H9 (cell line): ENCODE data around the gene MINDY2. TPM values are rescaled to one million over a fixed set of nuclear protein-coding genes. Genes with fewer than 3 reads are reported as not detected.
A peak's percentile ranks its signal among the peaks of the same experiment; 100 is the strongest.

ENCODE experiments used
- DNase-seq: peaks from one replicate; pipeline ENCODE4 v3.0.0-alpha.2; 2017
- H2AFZ ChIP-seq: one replicate; pipeline ENCODE4 v1.6.1; 2013; ENCODE audit warnings: mild to moderate bottlenecking, low read length, control low read depth, moderate library complexity
- H2AK5ac ChIP-seq: 2 replicates; pipeline ENCODE4 v1.6.1; 2013; ENCODE audit warnings: low read length, control low read depth, mixed read lengths; ENCODE audit not compliant: insufficient read length
- H2BK120ac ChIP-seq: one replicate; pipeline ENCODE4 v1.6.1; 2013; ENCODE audit warnings: low read depth, mild to moderate bottlenecking, low read length, control low read depth, inconsistent platforms; ENCODE audit not compliant: poor library complexity, severe bottlenecking
- H2BK12ac ChIP-seq: 2 replicates; pipeline ENCODE4 v1.6.1; 2013; ENCODE audit warnings: low read length, control low read depth, mixed read lengths, low read depth; ENCODE audit not compliant: insufficient read length
- H2BK15ac ChIP-seq: 2 replicates; pipeline ENCODE4 v1.6.1; 2013; ENCODE audit warnings: low read depth, low read length, control low read depth
- H2BK20ac ChIP-seq: one replicate; pipeline ENCODE4 v1.6.1; 2013; ENCODE audit warnings: low read depth, mild to moderate bottlenecking, low read length, control low read depth, inconsistent platforms; ENCODE audit not compliant: poor library complexity, severe bottlenecking
- H2BK5ac ChIP-seq: 2 replicates; pipeline ENCODE4 v1.6.1; 2013; ENCODE audit warnings: low read length, control low read depth, mixed read lengths; ENCODE audit not compliant: insufficient read length
- H3K14ac ChIP-seq: 2 replicates; pipeline ENCODE4 v1.6.1; 2013; ENCODE audit warnings: low read length, control low read depth; ENCODE audit not compliant: insufficient read depth
- H3K18ac ChIP-seq: 2 replicates; pipeline ENCODE4 v1.6.1; 2013; ENCODE audit warnings: low read depth, mild to moderate bottlenecking, mixed read lengths, low read length, control low read depth; ENCODE audit not compliant: insufficient read length
- H3K23ac ChIP-seq: 2 replicates; pipeline ENCODE4 v1.6.1; 2013; ENCODE audit warnings: low read length, control low read depth, mixed read lengths, low read depth; ENCODE audit not compliant: insufficient read length
- H3K23me2 ChIP-seq: 2 replicates; pipeline ENCODE4 v1.6.1; 2013; ENCODE audit warnings: low read depth, mild to moderate bottlenecking, mixed read lengths, low read length, control low read depth; ENCODE audit not compliant: insufficient read length, poor library complexity, severe bottlenecking
- H3K27ac ChIP-seq: 2 replicates; pipeline ENCODE4 v1.5.1; 2013; ENCODE audit warnings: low read length, control low read depth, mixed read lengths, low read depth; ENCODE audit not compliant: insufficient read length
- H3K27me3 ChIP-seq: 2 replicates; pipeline ENCODE4 v1.6.1; 2013; ENCODE audit warnings: low read length, control low read depth, inconsistent platforms; ENCODE audit not compliant: insufficient read depth
- H3K4ac ChIP-seq: 2 replicates; pipeline ENCODE4 v1.6.1; 2013; ENCODE audit warnings: low read depth, mild to moderate bottlenecking, control low read depth, inconsistent platforms, low read length, moderate library complexity
- H3K4me1 ChIP-seq: 2 replicates; pipeline ENCODE4 v1.6.1; 2013; ENCODE audit warnings: low read length, control low read depth, inconsistent platforms; ENCODE audit not compliant: insufficient read depth
- H3K4me2 ChIP-seq: 2 replicates; pipeline ENCODE4 v1.6.1; 2013; ENCODE audit warnings: low read length, control low read depth, mixed read lengths; ENCODE audit not compliant: insufficient read length, insufficient read depth
- H3K56ac ChIP-seq: 2 replicates; pipeline ENCODE4 v1.6.1; 2013; ENCODE audit warnings: low read depth, mild to moderate bottlenecking, mixed read lengths, low read length, control low read depth; ENCODE audit not compliant: insufficient read length
- H3K79me1 ChIP-seq: 2 replicates; pipeline ENCODE4 v1.6.1; 2013; ENCODE audit warnings: low read depth, mild to moderate bottlenecking, moderate library complexity, low read length, control low read depth, inconsistent platforms; ENCODE audit not compliant: insufficient read depth, poor library complexity, severe bottlenecking
- H3K79me2 ChIP-seq: 2 replicates; pipeline ENCODE4 v1.6.1; 2013; ENCODE audit warnings: low read length, control low read depth, inconsistent platforms; ENCODE audit not compliant: insufficient read depth
- H3K9ac ChIP-seq: 2 replicates; pipeline ENCODE4 v1.6.1; 2013; ENCODE audit warnings: low read length, control low read depth, mixed read lengths; ENCODE audit not compliant: insufficient read length; ENCODE audit errors: extremely low read depth
- H3K9me3 ChIP-seq: one replicate; pipeline ENCODE4 v1.6.1; 2013; ENCODE audit warnings: low read depth, low read length, inconsistent platforms; ENCODE audit not compliant: control insufficient read depth
- H3T11ph ChIP-seq: one replicate; pipeline ENCODE4 v1.6.1; 2013; ENCODE audit warnings: mild to moderate bottlenecking, low read length, control low read depth, inconsistent platforms
- H4K20me1 ChIP-seq: one replicate; pipeline ENCODE4 v1.6.1; 2013; ENCODE audit not compliant: control insufficient read depth, insufficient read length, insufficient read depth
- H4K5ac ChIP-seq: 2 replicates; pipeline ENCODE4 v1.6.1; 2013; ENCODE audit warnings: low read depth, mild to moderate bottlenecking, mixed read lengths, low read length, control low read depth; ENCODE audit not compliant: insufficient read length
- H4K8ac ChIP-seq: replicated peaks from 2 replicates; pipeline ENCODE4 v1.6.1; 2013; ENCODE audit warnings: low read length, control low read depth, mixed read lengths, low read depth; ENCODE audit not compliant: insufficient read length
- H4K91ac ChIP-seq: 2 replicates; pipeline ENCODE4 v1.6.1; 2013; ENCODE audit warnings: low read depth, mild to moderate bottlenecking, moderate library complexity, mixed read lengths, low read length, control low read depth; ENCODE audit not compliant: insufficient read length
- H3K27ac Mint-ChIP-seq, 3 experiments: 2 replicates in 2 of 3; 3 replicates in 1 of 3; pipeline ENCODE4 v1.8.0; 2020 to 2021; ENCODE audit warnings: mixed read lengths in 3 of 3, mild to moderate bottlenecking in 1 of 3, moderate library complexity in 1 of 3
- H3K27me3 Mint-ChIP-seq: 2 replicates; pipeline ENCODE4 v1.8.0; 2021; ENCODE audit warnings: low read depth, mild to moderate bottlenecking, moderate library complexity, mixed read lengths
- H3K36me3 Mint-ChIP-seq, 3 experiments: 2 replicates in 2 of 3; 3 replicates in 1 of 3; pipeline ENCODE4 v1.8.0; 2020 to 2021; ENCODE audit warnings: low read depth in 3 of 3, mixed read lengths in 3 of 3; ENCODE audit not compliant: insufficient read depth in 1 of 3
- H3K4me1 Mint-ChIP-seq, 2 experiments: 2 replicates each; pipeline ENCODE4 v1.8.0; 2020; ENCODE audit warnings: mixed read lengths in 2 of 2
- H3K4me3 Mint-ChIP-seq, 2 experiments: 2 replicates in 1 of 2; 3 replicates in 1 of 2; pipeline ENCODE4 v1.8.0; 2020 to 2021; ENCODE audit warnings: mild to moderate bottlenecking in 2 of 2, mixed read lengths in 2 of 2, moderate library complexity in 1 of 2
- H3K9me3 Mint-ChIP-seq, 2 experiments: 2 replicates in 1 of 2; 3 replicates in 1 of 2; pipeline ENCODE4 v1.8.0; 2020; ENCODE audit warnings: mild to moderate bottlenecking in 2 of 2, mixed read lengths in 2 of 2, moderate library complexity in 1 of 2
- CTCF ChIP-seq: fragments of 200-600 bp; sonication (generic); conservative IDR thresholded peaks from 3 replicates; pipeline ENCODE4 v1.8.0; 2021; ENCODE audit warnings: antibody characterized with exemption, mild to moderate bottlenecking
- WGBS: extraction: QIAGEN DNeasy Blood & Tissue Kit; methylation state at CpG from one replicate; pipeline ENCODE4 v1.1.7; 2013; ENCODE audit warnings: missing lambda C conversion rate, low lambda C conversion rate, mixed read lengths; ENCODE audit not compliant: insufficient read length; ENCODE audit errors: extremely low coverage; 5-methylcytosine and 5-hydroxymethylcytosine counted together
- total RNA-seq: library from RNA; stranded (reverse); gene quantifications from 2 replicates; pipeline ENCODE4 v1.2.1, GENCODE V29; 2021

Gene MINDY2
- total RNA-seq, 1 experiment from 2014 or later: 32.3 TPM

GRCh38 chr15:58748852-58749531 lies 22.1 kb upstream of the MINDY2 start:
- H2AFZ ChIP-seq: no peak overlapping the region
- no peaks in the 10 kb centered on the region for H3K27me3 Mint-ChIP-seq
- H3T11ph ChIP-seq: no peak overlapping the region
- H3K23ac ChIP-seq: no peak overlapping the region
- peak overlapping the region; percentile 27 for H3K27ac ChIP-seq
- H3K27ac Mint-ChIP-seq: peak overlapping the region; percentile 98 to 99 (median 99)
- no peak overlapping the region for H3K4ac ChIP-seq
- H3K9me3 ChIP-seq: no peaks in the 10 kb centered on the region
- no peak overlapping the region for H4K91ac ChIP-seq
- H3K4me2 ChIP-seq: peak overlapping the region; percentile 85
- no peak overlapping the region for H2BK20ac ChIP-seq
- no peak overlapping the region for H4K5ac ChIP-seq
- no peak overlapping the region for H2AK5ac ChIP-seq
- no peaks in the 10 kb centered on the region for H4K20me1 ChIP-seq
- H3K23me2 ChIP-seq: peaks cover 11% of the 10 kb centered on the region
- H2BK5ac ChIP-seq: no peak overlapping the region
- H3K4me3 Mint-ChIP-seq: peak overlapping the region; percentile 89 to 99
- peaks cover 22% of the 10 kb centered on the region; the same call in 1 of the 2 replicates for H3K79me2 ChIP-seq
- no peak overlapping the region for H4K8ac ChIP-seq
- TF ChIP-seq CTCF: no peak
- no CpG with 5 or more reads among the region's 81 CpGs for WGBS
- peak overlapping the region; percentile 98 for H3K14ac ChIP-seq
- no peaks in the 10 kb centered on the region for H3K9me3 Mint-ChIP-seq
- peak overlapping the region; percentile 92 for H3K9ac ChIP-seq
- no peaks in the 10 kb centered on the region for H3K4me1 ChIP-seq
- H3K4me1 Mint-ChIP-seq: peaks cover 37 to 38% of the 10 kb centered on the region in 2 experiments
- no peak overlapping the region for H3K56ac ChIP-seq
- peak; percentile 47 for DNase-seq
- no peak overlapping the region for H2BK120ac ChIP-seq
- peaks cover 0 to 5% (median 0%) of the 10 kb centered on the region in 3 experiments; a peak in 1 of 7 replicates for H3K36me3 Mint-ChIP-seq
- H3K18ac ChIP-seq: peak overlapping the region; percentile 94
- H2BK15ac ChIP-seq: no peak overlapping the region
- H2BK12ac ChIP-seq: no peak overlapping the region
- H3K79me1 ChIP-seq: no peaks in the 10 kb centered on the region
- no peaks in the 10 kb centered on the region for H3K27me3 ChIP-seq
